ENCODE data around the gene CDKAL1. TPM values are rescaled to one million over a fixed set of nuclear protein-coding genes. Genes with fewer than 3 reads are reported as not detected.

The CDKAL1 gene
- total RNA-seq, 1 experiment from 2014 or later, result 13.8 TPM

DNA sequence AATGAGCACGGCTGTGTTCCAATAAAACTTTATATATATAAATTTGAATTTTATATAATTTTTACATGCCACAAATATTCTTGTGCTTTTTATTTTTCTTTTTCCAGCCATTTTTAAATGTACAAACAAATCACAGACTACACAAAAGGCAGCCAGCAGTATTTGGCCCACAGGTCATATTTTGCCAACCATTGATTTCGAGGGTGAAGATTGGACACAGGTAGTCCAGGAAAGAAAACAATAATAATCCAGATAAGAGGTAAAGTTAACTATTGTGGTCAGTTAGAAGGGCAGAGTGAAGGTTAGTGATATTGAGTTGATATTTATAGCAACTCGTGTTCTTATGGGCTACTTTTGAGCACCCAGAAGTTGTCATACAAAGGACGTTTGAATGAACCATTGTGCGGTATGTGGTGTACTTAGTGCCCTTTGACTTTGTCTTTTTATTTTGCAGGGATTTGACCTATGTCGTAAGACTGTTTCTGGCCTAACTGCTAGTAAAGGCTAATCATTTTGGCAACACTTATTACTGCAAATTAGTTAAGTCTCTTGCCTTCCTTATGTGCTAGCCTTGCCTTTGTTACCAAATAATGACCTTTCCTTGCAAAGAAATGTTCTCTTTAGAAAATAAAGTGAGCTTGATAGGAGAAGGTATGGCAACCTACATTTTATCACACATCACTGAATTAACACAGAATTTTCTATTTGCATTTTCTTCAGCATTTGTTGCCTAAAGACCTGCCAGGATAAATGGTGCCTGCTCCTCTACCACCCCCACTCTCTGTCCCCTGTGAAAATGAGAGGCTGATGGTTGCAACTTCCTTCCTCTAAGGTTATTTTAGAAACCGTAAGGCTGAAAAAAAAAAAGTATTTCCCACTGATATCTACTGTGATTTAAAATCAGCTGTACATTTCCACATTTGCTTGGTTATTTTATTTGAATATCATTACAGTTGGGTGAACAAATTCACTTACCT lies 565.4 kb downstream of the CDKAL1 start:
- intact Hi-C loops (cut with micrococcal nuclease), result loop anchor here (10.0 kb wide), 1 partner anchor 45 kb away; no protein-coding TSS in a partner anchor
- Histone ChIP-seq H3K4me3 (ENCODE audit: low read length) (no peak overlapping the region), H3K9ac (ENCODE audit: low read length) (no peak overlapping the region), H3K9me3 (ENCODE audit: low read length) (no peaks in the 10 kb centered on the region), H3K9me2 (replicated peaks; ENCODE audit: low read length) (no peaks in the 10 kb centered on the region), H3K36me3 (ENCODE audit: low read depth, low read length) (no peaks in the 10 kb centered on the region), H3K79me2 (ENCODE audit: low read length) (no peaks in the 10 kb centered on the region), H3F3A (ENCODE audit: low read length, unreplicated experiment) (no peaks in the 10 kb centered on the region), H2AFZ (ENCODE audit: low read length) (no peak overlapping the region), H3K27me3 (ENCODE audit: low read length) (no peaks in the 10 kb centered on the region), H4K20me1 (ENCODE audit: low read length) (no peaks in the 10 kb centered on the region), H3K4me2 (ENCODE audit: low read length) (no peak overlapping the region), H3K27ac (ENCODE audit: low read length) (no peak overlapping the region), H3K4me1 (ENCODE audit: insufficient read depth, low read length) (peaks cover 23% of the 10 kb centered on the region)
- no peak for DNase-seq
- no TSS peak for BruUV-seq (replicated peaks)
- no peak for ATAC-seq
- CTCF ChIA-PET, result no interaction called here
- POLR2A ChIA-PET (ENCODE audit: unreplicated experiment), result no interaction called here
- TF ChIP-seq EZH2phosphoT487 (IDR thresholded peaks at IDR 0.05; ENCODE audit: borderline replicate concordance, low read length) (no peak), EZH2 (IDR thresholded peaks at IDR 0.05; ENCODE audit: low read length, unreplicated experiment) (no peak)
- TF ChIP-seq, protein P1, sequence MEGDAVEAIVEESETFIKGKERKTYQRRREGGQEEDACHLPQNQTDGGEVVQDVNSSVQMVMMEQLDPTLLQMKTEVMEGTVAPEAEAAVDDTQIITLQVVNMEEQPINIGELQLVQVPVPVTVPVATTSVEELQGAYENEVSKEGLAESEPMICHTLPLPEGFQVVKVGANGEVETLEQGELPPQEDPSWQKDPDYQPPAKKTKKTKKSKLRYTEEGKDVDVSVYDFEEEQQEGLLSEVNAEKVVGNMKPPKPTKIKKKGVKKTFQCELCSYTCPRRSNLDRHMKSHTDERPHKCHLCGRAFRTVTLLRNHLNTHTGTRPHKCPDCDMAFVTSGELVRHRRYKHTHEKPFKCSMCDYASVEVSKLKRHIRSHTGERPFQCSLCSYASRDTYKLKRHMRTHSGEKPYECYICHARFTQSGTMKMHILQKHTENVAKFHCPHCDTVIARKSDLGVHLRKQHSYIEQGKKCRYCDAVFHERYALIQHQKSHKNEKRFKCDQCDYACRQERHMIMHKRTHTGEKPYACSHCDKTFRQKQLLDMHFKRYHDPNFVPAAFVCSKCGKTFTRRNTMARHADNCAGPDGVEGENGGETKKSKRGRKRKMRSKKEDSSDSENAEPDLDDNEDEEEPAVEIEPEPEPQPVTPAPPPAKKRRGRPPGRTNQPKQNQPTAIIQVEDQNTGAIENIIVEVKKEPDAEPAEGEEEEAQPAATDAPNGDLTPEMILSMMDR (conservative IDR thresholded peaks at IDR 0.05; ENCODE audit: low read depth, low read length), result no peak

DNA sequence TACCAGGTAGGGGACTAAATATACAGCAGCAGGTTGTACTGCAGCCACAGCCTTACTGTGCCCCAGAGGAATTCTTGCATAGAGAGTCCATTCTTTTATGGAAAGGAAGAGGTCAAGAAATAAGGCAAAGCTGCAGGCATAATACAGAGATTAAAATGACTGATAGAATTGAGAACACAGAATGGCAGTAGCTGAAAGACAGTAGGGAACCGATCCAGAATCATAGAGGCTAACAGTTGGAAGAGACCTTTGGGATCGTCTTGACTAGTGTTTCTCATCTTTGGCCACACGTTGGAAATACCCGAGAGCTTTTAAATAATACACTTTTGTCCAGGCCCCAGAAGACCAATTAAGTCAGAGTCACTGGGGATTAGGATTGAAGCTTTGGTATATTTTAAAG lies 566.7 kb downstream of the CDKAL1 start:
- Histone ChIP-seq H3F3A (ENCODE audit: low read length, unreplicated experiment) (no peaks in the 10 kb centered on the region), H3K27me3 (ENCODE audit: low read length) (no peaks in the 10 kb centered on the region), H3K27ac (ENCODE audit: low read length) (no peak overlapping the region), H3K9me2 (replicated peaks; ENCODE audit: low read length) (no peaks in the 10 kb centered on the region), H3K4me3 (ENCODE audit: low read length) (no peak overlapping the region), H3K4me1 (ENCODE audit: insufficient read depth, low read length) (peaks cover 23% of the 10 kb centered on the region), H3K9ac (ENCODE audit: low read length) (no peak overlapping the region), H3K9me3 (ENCODE audit: low read length) (no peaks in the 10 kb centered on the region), H3K36me3 (ENCODE audit: low read depth, low read length) (no peaks in the 10 kb centered on the region), H4K20me1 (ENCODE audit: low read length) (no peaks in the 10 kb centered on the region), H2AFZ (ENCODE audit: low read length) (no peak overlapping the region), H3K79me2 (ENCODE audit: low read length) (no peaks in the 10 kb centered on the region), H3K4me2 (ENCODE audit: low read length) (no peak overlapping the region)
- BruUV-seq (replicated peaks), result no TSS peak
- CTCF ChIA-PET, result no interaction called here
- intact Hi-C loops (cut with micrococcal nuclease), result loop anchor here (10.0 kb wide), 1 partner anchor 46 kb away; no protein-coding TSS in a partner anchor
- DNase-seq (no peak), ATAC-seq (no peak)
- no peak for TF ChIP-seq EZH2 (IDR thresholded peaks at IDR 0.05; ENCODE audit: low read length, unreplicated experiment)
- TF ChIP-seq, protein P1 (conservative IDR thresholded peaks at IDR 0.05; ENCODE audit: low read depth, low read length), result no peak
- no peak for TF ChIP-seq EZH2phosphoT487 (IDR thresholded peaks at IDR 0.05; ENCODE audit: borderline replicate concordance, low read length)
- POLR2A ChIA-PET (ENCODE audit: unreplicated experiment), result no interaction called here

DNA sequence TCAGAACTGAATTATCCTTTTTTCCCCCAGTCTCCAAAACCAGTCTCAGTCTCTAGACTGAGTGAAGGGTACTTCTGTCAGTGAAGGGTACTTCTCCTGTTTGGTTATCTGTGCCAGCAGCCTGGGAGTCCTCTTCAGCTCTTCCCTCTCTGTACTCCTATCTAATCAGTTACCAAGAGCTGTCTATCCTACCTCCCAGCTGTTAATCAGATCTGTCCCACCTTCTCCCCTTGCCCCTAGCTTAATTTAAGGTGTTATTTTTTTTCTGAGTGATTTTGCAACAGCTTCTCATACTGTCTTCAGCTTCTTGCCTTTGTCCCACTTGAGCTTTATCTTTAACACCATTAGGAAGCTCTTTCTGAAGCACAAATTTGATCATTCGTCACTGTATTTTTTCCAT lies 567.4 kb downstream of the CDKAL1 start:
- H3K27me3 ChIP-seq (ENCODE audit: low read length), result no peaks in the 10 kb centered on the region
- H3K9ac ChIP-seq (ENCODE audit: low read length), result no peak overlapping the region
- no peak for ATAC-seq
- BruUV-seq (replicated peaks), result no TSS peak
- no peaks in the 10 kb centered on the region for H3F3A ChIP-seq (ENCODE audit: low read length, unreplicated experiment)
- peaks cover 23% of the 10 kb centered on the region for H3K4me1 ChIP-seq (ENCODE audit: insufficient read depth, low read length)
- no peak overlapping the region for H3K4me2 ChIP-seq (ENCODE audit: low read length)
- POLR2A ChIA-PET (ENCODE audit: unreplicated experiment), result no interaction called here
- H4K20me1 ChIP-seq (ENCODE audit: low read length), result no peaks in the 10 kb centered on the region
- H3K4me3 ChIP-seq (ENCODE audit: low read length), result no peak overlapping the region
- H3K9me3 ChIP-seq (ENCODE audit: low read length), result no peaks in the 10 kb centered on the region
- no peaks in the 10 kb centered on the region for H3K9me2 ChIP-seq (replicated peaks; ENCODE audit: low read length)
- no peak overlapping the region for H3K27ac ChIP-seq (ENCODE audit: low read length)
- no peaks in the 10 kb centered on the region for H3K36me3 ChIP-seq (ENCODE audit: low read depth, low read length)
- no peak for TF ChIP-seq EZH2 (IDR thresholded peaks at IDR 0.05; ENCODE audit: low read length, unreplicated experiment)
- TF ChIP-seq, protein P1 (conservative IDR thresholded peaks at IDR 0.05; ENCODE audit: low read depth, low read length), result no peak
- H2AFZ ChIP-seq (ENCODE audit: low read length), result no peak overlapping the region
- no peak for DNase-seq
- intact Hi-C loops (cut with micrococcal nuclease), result loop anchor here (10.0 kb wide), 1 partner anchor 47 kb away; no protein-coding TSS in a partner anchor
- CTCF ChIA-PET, result no interaction called here
- H3K79me2 ChIP-seq (ENCODE audit: low read length), result no peaks in the 10 kb centered on the region
